GM23338 (cell line): ENCODE data around the gene GHR. TPM values are rescaled to one million over a fixed set of nuclear protein-coding genes. Genes with fewer than 3 reads are reported as not detected.

ENCODE experiments used
- ATAC-seq: fragments of 200-7000 bp; cut with Tn5 transposase; 3 replicates; pipeline ENCODE4 v1.9.1; 2020
- DNase-seq: peaks from one replicate; pipeline ENCODE4 v3.0.0-alpha.2; 2015; ENCODE audit warnings: low spot score
- H2AFZ ChIP-seq: fragments of 200-600 bp; sonication (generic); 2 replicates; pipeline ENCODE4 v1.8.0; 2016; ENCODE audit warnings: antibody characterized with exemption, mild to moderate bottlenecking, moderate library complexity
- H3F3A ChIP-seq: fragments of 200-600 bp; sonication (generic); replicated peaks from 2 replicates; pipeline ENCODE4 v1.8.0; 2017; ENCODE audit warnings: antibody characterized with exemption, mixed run types, low read depth
- H3K27ac ChIP-seq: fragments of 200-600 bp; sonication (generic); 2 replicates; pipeline ENCODE4 v1.6.1; 2016; ENCODE audit warnings: low read depth
- H3K27me3 ChIP-seq: fragments of 200-600 bp; sonication (generic); 2 replicates; pipeline ENCODE4 v1.8.0; 2016; ENCODE audit warnings: mild to moderate bottlenecking, mixed run types, moderate library complexity; ENCODE audit not compliant: insufficient read depth
- H3K36me3 ChIP-seq: fragments of 200-600 bp; sonication (generic); 2 replicates; pipeline ENCODE4 v1.8.0; 2016; ENCODE audit warnings: mild to moderate bottlenecking; ENCODE audit not compliant: insufficient read depth
- H3K4me1 ChIP-seq: fragments of 200-600 bp; sonication (generic); 2 replicates; pipeline ENCODE4 v1.8.0; 2016; ENCODE audit warnings: mild to moderate bottlenecking, moderate library complexity; ENCODE audit not compliant: insufficient read depth
- H3K4me2 ChIP-seq: fragments of 200-600 bp; sonication (generic); 2 replicates; pipeline ENCODE4 v1.7.1; 2017; ENCODE audit warnings: mixed run types
- H3K4me3 ChIP-seq: fragments of 200-600 bp; sonication (generic); 2 replicates; pipeline ENCODE4 v1.6.1; 2016; ENCODE audit warnings: mixed run types
- H3K79me2 ChIP-seq: fragments of 200-600 bp; sonication (generic); replicated peaks from 2 replicates; pipeline ENCODE4 v1.8.0; 2017; ENCODE audit warnings: mild to moderate bottlenecking; ENCODE audit not compliant: insufficient read depth
- H3K9me2 ChIP-seq: fragments of 200-600 bp; sonication (generic); 2 replicates; pipeline ENCODE4 v1.8.0; 2017; ENCODE audit not compliant: insufficient read depth
- H4K20me1 ChIP-seq: fragments of 200-600 bp; sonication (generic); replicated peaks from 2 replicates; pipeline ENCODE4 v1.8.0; 2017; ENCODE audit warnings: mild to moderate bottlenecking; ENCODE audit not compliant: insufficient read depth
- H3K27ac Mint-ChIP-seq: 2 replicates; pipeline ENCODE4 v1.8.0; 2020; ENCODE audit warnings: inconsistent platforms, mild to moderate bottlenecking, moderate library complexity, mixed read lengths
- H3K27me3 Mint-ChIP-seq: 3 replicates; pipeline ENCODE4 v1.8.0; 2022; ENCODE audit warnings: low read depth, mild to moderate bottlenecking, moderate library complexity, mixed read lengths, inconsistent platforms; ENCODE audit not compliant: insufficient read depth, poor library complexity
- H3K36me3 Mint-ChIP-seq: 3 replicates; pipeline ENCODE4 v1.8.0; 2021; ENCODE audit warnings: low read depth, mild to moderate bottlenecking, inconsistent platforms, moderate library complexity, mixed read lengths
- H3K4me1 Mint-ChIP-seq: 3 replicates; pipeline ENCODE4 v1.8.0; 2020; ENCODE audit warnings: mild to moderate bottlenecking, inconsistent platforms, mixed read lengths
- H3K4me3 Mint-ChIP-seq: 3 replicates; pipeline ENCODE4 v1.8.0; 2021; ENCODE audit warnings: moderate library complexity, mild to moderate bottlenecking, inconsistent platforms, mixed read lengths
- H3K9me3 Mint-ChIP-seq: 3 replicates; pipeline ENCODE4 v1.8.0; 2020; ENCODE audit warnings: moderate library complexity, mild to moderate bottlenecking, inconsistent platforms, mixed read lengths
- CREB1 ChIP-seq: fragments of 250-450 bp; sonication (Bioruptor Pico); IDR thresholded peaks from 2 replicates; pipeline ENCODE4 v1.5.0; 2020; ENCODE audit warnings: low read depth, mild to moderate bottlenecking, moderate library complexity
- ETS1 ChIP-seq: IDR thresholded peaks from 2 replicates; pipeline ENCODE4 v1.6.1; 2016; ENCODE audit warnings: antibody characterized with exemption
- EZH2 ChIP-seq: fragments of 200-600 bp; sonication (generic); IDR thresholded peaks from one replicate; pipeline ENCODE4 v1.8.0; 2017; ENCODE audit warnings: antibody characterized with exemption, mild to moderate bottlenecking, low read depth; ENCODE audit not compliant: unreplicated experiment
- EZH2phosphoT487 ChIP-seq: fragments of 200-600 bp; sonication (generic); IDR thresholded peaks from one replicate; pipeline ENCODE4 v1.8.1; 2018; ENCODE audit warnings: antibody characterized with exemption; ENCODE audit not compliant: unreplicated experiment
- JUNB ChIP-seq: IDR thresholded peaks from one replicate; pipeline ENCODE4 v1.6.1; 2016; ENCODE audit warnings: antibody characterized with exemption; ENCODE audit not compliant: unreplicated experiment
- NANOG ChIP-seq: IDR thresholded peaks from 2 replicates; pipeline ENCODE4 v1.6.1; 2016; ENCODE audit warnings: antibody characterized with exemption, borderline replicate concordance
- REST ChIP-seq: IDR thresholded peaks from one replicate; pipeline ENCODE4 v1.6.1; 2018; ENCODE audit warnings: antibody characterized with exemption; ENCODE audit not compliant: unreplicated experiment
- ZNF114 ChIP-seq: fragments of 250-450 bp; sonication (Bioruptor Pico); IDR thresholded peaks from 2 replicates; pipeline ENCODE4 v1.5.0; 2020; ENCODE audit warnings: mild to moderate bottlenecking, moderate library complexity
- ZNF462 ChIP-seq: fragments of 250-450 bp; sonication (Bioruptor Pico); IDR thresholded peaks from 2 replicates; pipeline ENCODE4 v1.5.0; 2020; ENCODE audit warnings: mild to moderate bottlenecking, moderate library complexity
- polyA plus RNA-seq: library from polyadenylated mRNA; unstranded; fragments of >200 nt; fragmentation: Nextera tagmentation; extraction: Ambion mirVana; gene quantifications from 2 replicates; pipeline ENCODE4 v1.2.1, GENCODE V29; 2016
- total RNA-seq: library from RNA; depleted of rRNA; stranded (reverse); fragments of >200 nt; shearing (Covaris generic); gene quantifications from 2 replicates; pipeline ENCODE4 v1.2.3, GENCODE V29; 2014

GHR gene
- total and polyA plus RNA-seq, 2 experiments from 2014 or later, result 0.21 to 1.9 TPM

- Histone ChIP-seq H3K36me3 (no peaks in the 10 kb centered on the region), H3K4me2 (no peak overlapping the region), H3K4me1 (no peaks in the 10 kb centered on the region; the same call in 1 of the 2 replicates), H3F3A (no peaks in the 10 kb centered on the region), H3K4me3 (no peak overlapping the region), H3K79me2 (no peaks in the 10 kb centered on the region), H4K20me1 (no peaks in the 10 kb centered on the region), H3K9me2 (peaks cover 2% of the 10 kb centered on the region; the same call in 1 of the 2 replicates), H2AFZ (no peak overlapping the region), H3K27ac (no peak overlapping the region), H3K27me3 (no peaks in the 10 kb centered on the region)
- TF ChIP-seq EZH2 (no peak), NANOG (no peak), ZNF114 (CRISPR knock-in tag) (no peak), ETS1 (no peak)
- Mint-ChIP-seq H3K4me3 (no peak overlapping the region), H3K27me3 (peaks cover 3% of the 10 kb centered on the region), H3K36me3 (no peaks in the 10 kb centered on the region), H3K4me1 (peaks cover 6% of the 10 kb centered on the region), H3K9me3 (peaks cover 15% of the 10 kb centered on the region), H3K27ac (no peak overlapping the region)
- DNase-seq (no peak), ATAC-seq (no peak)
These were observed 198.4 kb downstream of the GHR start for GRCh38 chr5:42621662-42622061.

- H3K4me3 Mint-ChIP-seq, result no peak overlapping the region
- H3K27me3 Mint-ChIP-seq, result peaks cover 3% of the 10 kb centered on the region
- Histone ChIP-seq H2AFZ (no peak overlapping the region), H3K9me2 (peaks cover 2% of the 10 kb centered on the region; the same call in 1 of the 2 replicates), H3K4me1 (no peaks in the 10 kb centered on the region; the same call in 1 of the 2 replicates), H3K79me2 (no peaks in the 10 kb centered on the region), H4K20me1 (no peaks in the 10 kb centered on the region), H3K4me3 (no peak overlapping the region), H3K27ac (no peak overlapping the region), H3F3A (no peaks in the 10 kb centered on the region), H3K27me3 (no peaks in the 10 kb centered on the region), H3K4me2 (no peak overlapping the region), H3K36me3 (no peaks in the 10 kb centered on the region)
- no peak for ATAC-seq
- DNase-seq, result no peak
- H3K36me3 Mint-ChIP-seq, result no peaks in the 10 kb centered on the region
- peaks cover 13% of the 10 kb centered on the region; the same call in 2 of the 3 replicates for H3K9me3 Mint-ChIP-seq
- H3K27ac Mint-ChIP-seq, result no peak overlapping the region
- TF ChIP-seq EZH2phosphoT487 (no peak), EZH2 (no peak), REST (no peak), CREB1 (CRISPR knock-in tag) (no peak), ZNF462 (CRISPR knock-in tag) (no peak), ETS1 (no peak), JUNB (no peak), ZNF114 (CRISPR knock-in tag) (no peak)
- peaks cover 6% of the 10 kb centered on the region for H3K4me1 Mint-ChIP-seq
These were observed 201.7 kb downstream of the GHR start for GRCh38 chr5:42624912-42625311.
